GM19238 (cell line): ENCODE results near the gene KRTAP3-3.
"Not testable (repeated sequence)": the region's sequence is repeated elsewhere in the genome, so short reads cannot be mapped to it uniquely, and the experiment has no call there.

ENCODE experiments used
- DNase-seq: peaks from one replicate; pipeline ENCODE4 v3.0.0; 2011; ENCODE audit warnings: low spot score; ENCODE audit not compliant: insufficient read length

KRTAP3-3 gene

DNA sequence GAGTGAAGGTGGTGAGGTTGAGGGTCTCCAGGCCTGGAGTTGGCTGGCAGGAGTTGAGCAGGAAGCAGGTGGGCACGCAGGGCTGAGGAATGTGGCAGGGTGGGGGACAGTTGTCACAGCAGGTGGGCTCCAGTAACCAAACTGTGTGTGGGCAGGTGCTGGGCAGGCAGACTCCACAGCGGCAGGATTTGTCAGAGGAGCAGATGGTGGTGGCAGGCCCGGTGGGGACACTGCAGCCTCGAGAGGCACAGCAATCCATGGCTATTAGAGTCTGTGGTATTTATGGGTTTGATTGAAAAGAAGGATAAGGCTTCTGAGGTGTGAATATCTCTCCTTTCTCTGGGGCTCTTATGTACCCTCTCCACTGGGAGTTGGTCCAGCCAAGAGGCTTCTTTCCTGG lies at the start of gene KRTAP3-3:
KRTAP3-3 (minus strand) TSS at position 326 of the 400 bp plus-strand sequence; CDS start at position 259, 67 bp downstream.
- no peak for DNase-seq

DNA sequence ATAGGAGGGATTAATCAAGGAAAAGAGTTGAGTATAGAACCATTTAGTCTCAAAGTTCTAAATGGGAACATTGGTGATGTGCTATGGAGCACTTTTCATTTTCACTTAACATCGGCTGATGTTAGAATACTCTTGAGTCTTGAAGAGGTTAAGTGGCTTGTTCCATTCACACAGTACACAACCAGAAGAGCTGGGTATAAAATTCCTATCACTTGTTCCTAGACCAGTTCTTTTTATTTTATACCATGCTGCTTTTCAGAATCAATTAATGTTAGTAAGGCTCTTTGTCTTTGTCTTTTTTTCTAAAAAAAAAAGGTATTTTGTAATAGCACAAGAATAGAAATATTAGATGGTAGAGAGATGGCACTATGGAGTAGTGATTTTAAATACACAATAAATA lies 49.0 kb upstream of the KRTAP3-3 start:
- no peak for DNase-seq

DNA sequence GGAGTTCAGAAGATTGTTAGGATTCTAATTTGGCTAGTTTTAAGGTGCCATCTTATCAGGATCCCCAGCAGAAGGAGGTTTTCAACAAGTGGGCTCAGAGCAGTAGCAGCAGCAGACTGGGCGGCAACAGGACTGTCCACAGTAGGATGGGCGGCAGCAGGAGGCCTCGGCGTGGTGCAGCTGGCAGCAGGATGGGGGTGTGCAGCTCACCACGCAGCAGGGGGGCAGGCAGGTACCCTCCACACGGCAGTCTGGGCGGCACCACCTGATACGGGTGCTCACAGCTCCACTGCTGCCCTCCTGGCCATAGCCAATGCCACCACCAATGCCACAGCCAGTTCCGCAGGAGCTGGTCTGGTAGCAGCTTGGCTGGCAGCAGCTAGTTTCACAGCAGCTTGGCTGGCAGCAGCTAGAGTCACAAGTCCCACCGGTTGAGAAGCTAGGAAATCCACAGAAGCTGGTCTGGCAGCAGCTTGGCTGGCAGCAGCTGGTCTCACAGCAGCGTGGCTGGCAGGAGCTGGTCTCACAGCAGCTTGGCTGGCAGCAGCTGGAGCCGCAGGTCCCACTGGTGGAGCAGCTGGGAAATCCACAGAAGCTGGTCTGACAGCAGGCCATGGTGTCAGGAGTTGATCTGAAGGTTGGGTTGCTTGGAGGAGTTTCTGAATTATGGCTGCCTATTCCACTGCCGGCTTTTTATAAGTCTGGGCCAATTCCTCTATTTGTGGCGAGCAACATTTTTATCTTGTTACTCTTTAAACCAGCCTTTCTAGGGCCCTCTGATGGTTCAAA lies 47.0 kb upstream of the KRTAP3-3 start, which contains the start of gene KRTAP1-1:
KRTAP1-1 (minus strand) TSS at position 668 of the 789 bp plus-strand sequence; CDS start at position 615, 53 bp downstream.
- DNase-seq: not testable (repeated sequence)

DNA sequence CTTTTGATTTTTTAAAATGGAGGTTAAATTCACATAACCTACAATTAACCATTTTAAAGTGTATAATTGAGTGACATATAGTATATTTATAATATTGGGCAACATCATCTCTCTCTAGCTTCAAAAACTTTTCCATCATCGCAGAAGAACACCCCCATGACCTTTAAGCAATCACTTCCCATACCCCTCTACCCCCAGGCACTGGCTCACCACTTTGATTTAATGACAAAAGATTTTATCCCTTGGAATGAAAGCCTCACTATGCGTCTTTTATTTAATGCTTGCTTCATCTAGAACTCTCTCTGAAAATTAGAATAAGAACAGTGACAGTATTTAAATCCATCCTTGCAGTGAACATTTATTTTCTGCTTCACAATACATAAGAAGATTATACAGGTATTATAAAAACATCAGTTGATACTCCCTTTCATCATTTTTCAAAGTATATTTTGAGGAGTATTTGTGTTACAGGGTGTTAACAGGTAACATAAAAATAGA lies 43.9 kb upstream of the KRTAP3-3 start:
- DNase-seq: no peak

DNA sequence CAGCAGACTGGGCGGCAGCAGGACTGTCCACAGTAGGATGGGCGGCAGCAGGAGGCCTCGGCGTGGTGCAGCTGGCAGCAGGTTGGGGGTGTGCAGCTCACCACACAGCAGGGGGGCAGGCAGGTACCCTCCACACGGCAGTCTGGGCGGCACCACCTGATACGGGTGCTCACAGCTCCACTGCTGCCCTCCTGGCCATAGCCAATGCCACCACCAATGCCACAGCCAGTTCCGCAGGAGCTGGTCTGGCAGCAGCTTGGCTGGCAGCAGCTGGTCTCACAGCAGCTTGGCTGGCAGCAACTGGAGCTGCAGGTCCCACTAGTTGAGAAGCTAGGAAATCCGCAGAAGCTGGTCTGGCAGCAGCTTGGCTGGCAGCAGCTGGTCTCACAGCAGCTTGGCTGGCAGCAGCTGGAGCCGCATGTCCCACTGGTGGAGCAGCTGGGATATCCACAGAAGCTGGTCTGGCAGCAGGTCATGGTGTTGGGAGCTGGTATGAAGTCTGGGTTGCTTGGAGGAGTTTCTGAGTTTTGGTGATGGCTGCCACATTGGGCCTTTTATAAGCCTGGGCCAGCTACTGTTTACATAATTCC lies 40.5 kb upstream of the KRTAP3-3 start, which contains the start of gene KRTAP1-3:
KRTAP1-3 (minus strand) TSS at position 529 of the 590 bp plus-strand sequence; CDS start at position 476, 53 bp downstream.
- DNase-seq: not testable (repeated sequence)

DNA sequence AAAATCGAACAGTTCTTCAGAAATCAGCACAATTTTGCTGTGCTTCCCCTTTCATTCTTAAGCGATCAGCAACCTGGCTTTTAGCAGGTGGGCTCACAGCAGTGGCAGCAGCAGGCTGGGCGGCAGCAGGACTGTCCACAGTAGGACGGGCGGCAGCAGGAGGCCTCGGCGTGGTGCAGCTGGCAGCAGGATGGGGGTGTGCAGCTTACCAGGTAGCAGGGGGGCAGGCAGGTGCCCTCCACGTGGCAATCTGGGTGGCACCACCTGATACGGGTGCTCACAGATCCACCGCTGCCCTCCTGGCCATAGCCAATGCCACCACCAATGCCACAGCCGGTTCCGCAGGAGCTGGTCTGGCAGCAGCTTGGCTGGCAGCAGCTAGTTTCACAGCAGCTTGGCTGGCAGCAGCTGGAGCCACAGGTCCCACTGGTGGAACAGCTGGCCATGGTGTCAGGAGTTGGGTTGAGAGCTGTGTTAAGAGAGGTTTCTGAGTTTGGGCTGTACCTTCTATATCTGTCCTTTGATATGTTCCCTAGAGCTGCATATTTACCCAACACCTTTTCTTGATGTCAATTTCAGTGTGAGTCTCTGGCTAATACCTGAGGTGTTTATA lies 35.8 kb upstream of the KRTAP3-3 start, which contains the start of gene KRTAP1-4:
KRTAP1-4 (minus strand) TSS at position 563 of the 613 bp plus-strand sequence; CDS start at position 446, 117 bp downstream.
- DNase-seq: no peak

DNA sequence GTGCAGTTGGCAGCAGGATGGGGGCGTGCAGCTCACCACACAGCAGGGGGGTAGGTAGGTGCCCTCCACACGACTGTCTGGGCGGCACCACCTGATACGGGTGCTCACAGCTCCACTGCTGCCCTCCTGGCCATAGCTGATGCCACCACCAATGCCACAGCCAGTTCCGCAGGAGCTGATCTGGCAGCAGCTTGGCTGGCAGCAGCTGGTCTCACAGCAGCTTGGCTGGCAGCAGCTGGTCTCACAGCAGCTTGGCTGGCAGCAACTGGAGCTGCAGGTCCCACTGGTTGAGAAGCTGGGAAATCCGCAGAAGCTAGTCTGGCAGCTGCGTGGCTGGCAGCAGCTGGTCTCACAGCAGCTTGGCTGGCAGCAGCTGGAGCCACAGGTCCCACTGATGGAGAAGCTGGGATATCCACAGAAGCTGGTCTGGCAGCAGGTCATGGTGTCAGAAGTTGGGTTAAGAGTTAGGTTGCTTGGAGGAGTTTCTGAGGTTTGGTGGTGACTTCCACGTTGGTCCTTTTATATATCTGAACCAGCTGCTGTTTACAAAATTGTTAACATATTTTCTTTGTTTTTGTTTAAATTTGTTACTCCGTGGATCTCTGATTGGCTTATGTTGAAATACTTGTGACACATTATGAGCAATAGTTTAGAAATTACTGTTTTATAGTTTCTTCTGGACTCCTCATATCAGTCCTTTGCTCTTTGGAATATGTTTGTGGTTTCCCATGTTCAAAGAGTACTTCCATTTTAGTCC lies 32.9 kb upstream of the KRTAP3-3 start, which contains the start of gene KRTAP1-5:
KRTAP1-5 (minus strand) TSS at position 494 of the 757 bp plus-strand sequence; CDS start at position 441, 53 bp downstream.
- no peak for DNase-seq

DNA sequence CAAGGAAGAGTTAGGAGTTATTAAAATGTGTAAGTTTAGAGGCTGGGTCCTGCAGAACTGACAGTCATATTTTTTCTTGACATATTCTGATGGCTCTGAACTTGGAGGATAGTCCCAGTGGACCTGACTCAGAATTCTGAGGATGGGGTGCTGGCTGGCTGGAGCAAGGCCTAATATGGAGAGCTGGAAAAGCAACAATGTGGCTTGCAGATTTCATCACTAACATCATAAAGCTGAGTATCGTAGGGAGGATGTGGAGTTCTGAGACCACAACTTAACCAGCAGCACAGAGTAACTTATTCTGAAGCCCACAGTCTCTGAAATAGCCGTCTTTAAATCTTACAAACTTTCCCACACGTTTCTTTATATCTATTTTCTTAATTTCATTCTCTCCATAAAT lies 30.7 kb upstream of the KRTAP3-3 start:
- DNase-seq: no peak

DNA sequence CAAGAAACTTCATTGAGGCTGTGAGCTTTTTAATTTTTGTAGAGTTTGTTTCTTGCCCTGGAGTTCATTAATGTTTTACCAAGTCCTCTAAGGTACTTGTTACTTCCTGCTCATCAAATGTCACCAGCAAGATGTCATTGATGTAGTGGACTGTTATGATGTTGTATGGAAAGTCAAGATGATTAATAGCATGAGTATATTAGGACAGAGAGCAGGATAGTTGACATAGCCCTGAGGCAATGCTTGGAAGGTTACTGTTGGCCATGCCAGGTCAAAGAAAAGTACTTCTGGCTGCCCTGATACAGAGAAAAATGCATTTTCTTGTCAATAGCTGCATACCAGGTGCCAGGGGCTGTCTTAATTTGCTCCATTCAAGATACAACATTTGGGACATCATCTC lies 26.4 kb upstream of the KRTAP3-3 start:
- no peak for DNase-seq

DNA sequence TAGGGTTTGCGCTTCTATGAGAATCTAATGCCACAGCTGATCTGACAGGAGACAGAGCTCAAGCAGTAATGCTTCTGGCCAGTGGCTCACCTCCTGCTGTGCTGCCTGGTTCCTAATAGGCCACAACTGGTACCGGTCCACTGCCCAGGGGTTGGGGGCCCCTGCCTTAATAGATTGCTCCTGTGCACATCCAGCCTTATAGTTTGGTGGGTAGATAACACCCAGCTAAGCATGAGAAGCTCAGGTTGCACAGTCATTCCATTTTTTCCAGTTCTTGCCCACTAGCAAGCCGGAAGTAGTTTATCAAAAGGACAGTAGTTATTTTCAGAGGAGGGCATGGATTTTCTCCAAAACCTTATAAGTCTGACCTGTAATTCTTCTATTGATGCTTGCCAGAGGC lies 25.5 kb upstream of the KRTAP3-3 start:
- DNase-seq: no peak

DNA sequence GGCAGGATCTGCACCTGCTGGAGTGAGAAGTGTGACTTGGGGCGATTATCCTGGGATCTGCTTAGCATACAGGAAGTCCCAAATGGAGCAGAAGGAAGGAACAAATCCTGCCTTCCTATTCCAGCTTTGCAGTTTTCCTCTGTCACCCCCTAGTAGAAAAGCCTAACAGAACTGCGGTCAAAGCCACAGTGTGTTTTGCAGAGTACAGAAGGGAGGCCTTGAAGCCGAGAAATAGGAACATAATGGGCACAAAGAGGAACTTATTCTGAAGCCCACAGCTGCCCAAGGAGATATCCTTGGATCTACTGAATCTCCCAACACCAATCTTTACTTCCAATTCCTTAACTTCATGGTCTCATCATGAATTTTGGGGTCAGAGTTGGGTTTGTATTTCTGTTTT lies 24.6 kb upstream of the KRTAP3-3 start:
- no peak for DNase-seq

DNA sequence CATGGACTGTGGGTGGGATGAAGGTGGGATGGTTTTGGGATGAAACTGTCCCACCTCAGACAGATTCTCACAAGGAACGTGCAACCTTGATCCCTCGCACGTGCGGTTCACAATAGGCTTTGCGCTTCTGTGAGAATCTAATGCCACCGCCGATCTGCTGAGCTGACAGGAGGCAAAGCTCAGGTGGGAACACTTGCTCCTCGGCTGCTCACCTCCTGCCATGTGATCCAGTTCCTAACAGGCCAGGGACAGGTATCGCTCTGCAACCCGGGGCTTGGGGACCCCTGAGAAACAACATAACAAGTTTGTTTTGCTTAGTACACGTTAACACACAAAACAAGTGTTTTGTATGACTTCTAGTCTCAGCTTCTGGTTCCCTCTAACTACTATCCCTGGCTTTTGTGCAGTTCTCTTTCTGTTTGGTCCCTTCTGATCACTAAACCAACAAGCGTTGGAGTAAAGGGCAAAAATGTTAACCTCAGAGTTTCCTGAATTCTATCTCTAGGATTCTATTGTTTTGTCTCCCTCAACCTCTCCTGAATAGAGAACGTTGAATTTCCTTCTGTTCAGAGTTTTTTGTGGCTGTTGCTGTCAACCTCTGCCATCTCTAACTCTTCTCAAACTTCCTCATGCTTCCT lies 22.7 kb upstream of the KRTAP3-3 start:
- DNase-seq: no peak

DNA sequence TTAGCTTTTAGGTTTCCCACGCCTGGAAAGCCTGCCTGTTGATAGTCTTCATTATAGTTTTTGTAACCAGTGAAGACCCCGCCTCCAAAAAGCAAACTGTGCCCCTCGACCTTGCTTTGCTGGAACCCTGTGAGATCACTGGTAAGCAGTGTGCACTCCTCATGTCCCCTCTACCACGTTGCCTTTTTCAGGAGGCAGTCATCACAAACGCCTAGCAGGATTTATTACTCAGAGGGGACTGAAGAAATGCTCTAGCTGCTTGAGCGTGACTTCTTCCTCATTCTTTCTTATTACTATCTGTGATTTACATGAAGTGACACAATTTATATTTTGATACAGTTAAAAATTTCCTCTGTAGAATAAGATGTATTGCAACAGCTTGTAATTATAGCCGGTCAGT lies 21.5 kb upstream of the KRTAP3-3 start:
- no peak for DNase-seq

DNA sequence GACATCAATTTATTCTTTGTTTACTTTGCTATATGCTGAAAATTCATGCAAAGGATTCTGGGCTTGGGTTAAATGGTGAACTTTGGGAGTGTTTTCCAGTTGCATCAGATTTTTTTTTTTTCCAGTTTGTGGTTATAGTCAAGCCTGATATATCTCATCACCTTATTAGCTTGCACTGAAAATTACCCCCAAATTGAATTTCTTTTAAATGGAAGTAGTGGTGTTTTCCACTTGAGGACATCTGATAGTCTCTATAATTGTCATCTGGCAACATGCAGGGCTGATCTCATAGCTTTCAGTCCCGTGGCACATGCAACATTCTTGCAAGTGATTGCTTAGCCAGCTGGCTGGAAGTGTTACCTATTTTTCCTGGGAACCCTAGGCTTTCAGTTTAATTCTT lies 19.6 kb upstream of the KRTAP3-3 start:
- no peak for DNase-seq

DNA sequence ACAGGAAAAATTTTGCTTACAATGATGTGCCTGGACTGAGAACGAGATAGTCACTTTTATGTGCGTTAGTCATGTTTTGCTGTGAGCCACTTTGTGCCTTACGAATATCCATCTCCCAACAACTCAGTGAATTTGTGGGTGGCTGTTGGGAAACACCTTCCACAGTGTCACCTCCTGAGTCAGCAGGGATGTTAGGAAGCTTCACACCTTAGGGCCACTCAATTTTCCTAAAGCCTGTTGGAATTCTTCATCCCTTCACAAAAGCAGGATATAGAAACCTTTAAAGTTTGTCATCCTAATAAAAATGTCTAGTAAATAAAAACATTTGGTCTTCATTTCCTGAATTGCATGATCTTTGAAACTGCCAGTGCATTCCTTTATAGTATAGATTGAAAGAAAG lies 19.2 kb upstream of the KRTAP3-3 start:
- no peak for DNase-seq

DNA sequence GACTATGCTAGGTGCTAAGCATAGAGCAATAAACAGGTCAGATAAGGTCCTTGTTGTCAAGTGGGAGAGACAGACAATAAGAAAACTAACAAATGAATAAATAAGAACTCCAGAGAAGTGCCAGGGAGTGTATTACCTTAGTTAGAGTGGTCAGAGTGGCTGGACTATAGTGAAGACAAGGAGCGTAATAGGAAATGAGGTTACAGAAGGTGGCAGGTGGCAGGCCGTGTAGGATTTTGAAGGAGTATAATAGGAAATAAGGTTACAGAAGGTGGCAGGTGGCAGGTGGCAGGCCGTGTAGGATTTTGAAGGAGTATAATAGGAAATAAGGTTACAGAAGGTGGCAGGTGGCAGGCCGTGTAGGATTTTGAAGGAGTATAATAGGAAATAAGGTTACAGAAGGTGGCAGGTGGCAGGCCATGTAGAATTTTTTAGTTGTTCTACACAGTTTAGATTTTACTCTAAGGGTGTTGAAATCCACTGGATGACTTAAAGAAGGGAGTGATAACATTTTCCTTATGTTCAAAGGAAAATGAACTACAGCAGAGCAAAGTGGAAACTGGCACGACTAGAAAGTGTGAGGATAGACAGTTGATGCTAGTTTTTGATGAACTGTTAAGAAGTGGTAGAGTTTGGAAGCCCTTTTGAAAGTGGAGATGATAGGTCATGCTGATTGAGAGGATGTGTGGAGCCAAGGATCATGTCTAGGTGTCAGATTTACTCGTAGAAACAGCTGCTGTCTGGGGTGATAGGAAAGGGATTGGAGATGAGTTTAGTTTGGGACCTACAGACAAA lies 18.6 kb upstream of the KRTAP3-3 start:
- DNase-seq: no peak

DNA sequence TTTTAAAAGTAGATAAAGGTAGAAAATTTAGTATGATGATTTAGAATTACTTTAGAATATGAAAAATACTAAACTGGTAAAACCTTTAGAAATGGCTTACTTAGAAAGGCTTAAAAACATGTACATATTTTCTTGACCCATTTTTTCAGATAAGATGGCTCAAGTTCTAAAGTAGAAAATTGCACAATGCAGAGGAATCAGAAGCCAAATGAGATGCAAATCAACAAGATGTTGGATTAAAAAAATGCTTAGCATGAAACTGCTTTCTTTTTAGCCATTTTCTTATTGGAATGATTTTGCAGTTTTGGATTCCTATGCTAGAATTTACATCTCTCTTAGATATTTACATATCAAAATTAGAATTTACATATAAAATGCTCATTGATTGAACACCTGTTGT lies 16.5 kb upstream of the KRTAP3-3 start:
- DNase-seq: no peak

DNA sequence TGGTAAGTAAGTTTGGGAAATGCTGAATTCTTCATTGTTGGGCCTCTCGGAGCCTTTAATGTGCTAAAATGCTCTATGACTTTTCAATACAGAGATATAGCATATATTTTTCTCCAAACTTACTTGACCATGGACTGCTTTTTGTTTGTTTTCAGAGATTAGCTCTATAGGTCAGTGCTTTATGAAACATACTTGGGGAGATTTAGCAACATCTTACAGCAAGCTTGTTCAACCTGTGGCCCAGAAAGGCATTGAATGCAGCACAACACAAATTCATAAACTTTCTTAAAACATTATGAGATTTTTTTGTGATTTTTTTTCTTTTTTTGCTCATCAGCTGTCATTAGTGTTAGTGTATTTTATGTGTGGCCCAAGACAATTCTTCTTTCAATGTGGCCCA lies 16.0 kb upstream of the KRTAP3-3 start:
- DNase-seq: no peak

DNA sequence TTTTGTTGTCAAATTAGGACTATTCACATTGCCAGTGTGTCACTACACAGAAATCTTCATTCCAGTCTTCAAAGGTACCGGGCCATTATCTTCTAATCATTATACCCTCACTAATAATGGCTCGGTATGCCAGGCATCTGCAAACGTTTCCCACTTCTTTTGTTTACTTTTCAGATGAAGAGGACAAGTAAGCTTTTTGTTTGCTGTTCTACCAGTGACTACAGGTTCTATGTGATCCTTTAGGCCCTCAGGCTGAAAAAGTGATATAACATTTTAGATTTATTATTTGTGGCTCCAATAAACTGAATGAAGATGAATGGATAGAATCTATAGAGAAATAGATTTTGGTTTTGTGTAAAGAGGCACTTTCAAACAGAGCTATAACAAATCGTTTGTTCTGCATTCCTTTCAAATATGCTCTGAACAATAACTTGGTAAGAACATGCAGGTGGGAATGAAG lies 15.4 kb upstream of the KRTAP3-3 start:
- no peak for DNase-seq

DNA sequence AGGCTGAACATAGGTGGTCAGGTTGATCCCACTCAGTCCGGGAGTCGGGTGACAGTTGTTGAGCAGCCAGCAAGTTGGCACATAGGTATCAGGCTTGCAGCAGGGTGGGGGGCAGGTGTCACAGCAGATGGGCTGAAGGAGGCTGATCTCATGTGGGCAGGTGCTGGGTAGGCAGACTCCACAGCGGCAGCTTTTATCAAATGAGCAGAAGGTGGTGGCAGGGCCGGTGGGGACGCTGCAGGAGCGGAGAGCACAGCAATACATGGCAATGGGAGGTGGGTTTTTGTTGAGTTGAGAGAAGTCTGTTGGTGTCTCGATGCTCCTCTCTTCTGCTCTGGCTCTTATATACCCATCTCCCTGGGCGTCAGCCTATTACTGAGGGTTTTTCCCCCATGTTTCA lies 14.8 kb upstream of the KRTAP3-3 start, which contains the start of gene KRTAP3-1:
KRTAP3-1 (minus strand) TSS at position 318 of the 400 bp plus-strand sequence; CDS start at position 264, 54 bp downstream.
- no peak for DNase-seq
